Uterus (tissue), 2 donors: Measurements from ENCODE around the gene MLLT6.

Experiments
- POLR2A ChIP-seq, 2 donors: fragments of 450-650 bp; IDR thresholded peaks; one replicate each; pipeline ENCODE4 v1.6.1; 2016; ENCODE audit warnings: antibody characterized with exemption in 2 of 2, mild to moderate bottlenecking in 1 of 2, moderate library complexity in 1 of 2
- TF ChIP-seq, protein P1 (sequence below), 4 experiments: fragments of 200-600 bp in 2 of 4; fragments of 450-650 bp in 2 of 4; sonication (generic) in 2 of 4; IDR thresholded peaks; one replicate each; pipeline ENCODE4 v1.5.1; 2016 to 2019; ENCODE audit warnings: antibody characterized with exemption in 4 of 4, mild to moderate bottlenecking in 2 of 4, moderate library complexity in 1 of 4

DNA sequence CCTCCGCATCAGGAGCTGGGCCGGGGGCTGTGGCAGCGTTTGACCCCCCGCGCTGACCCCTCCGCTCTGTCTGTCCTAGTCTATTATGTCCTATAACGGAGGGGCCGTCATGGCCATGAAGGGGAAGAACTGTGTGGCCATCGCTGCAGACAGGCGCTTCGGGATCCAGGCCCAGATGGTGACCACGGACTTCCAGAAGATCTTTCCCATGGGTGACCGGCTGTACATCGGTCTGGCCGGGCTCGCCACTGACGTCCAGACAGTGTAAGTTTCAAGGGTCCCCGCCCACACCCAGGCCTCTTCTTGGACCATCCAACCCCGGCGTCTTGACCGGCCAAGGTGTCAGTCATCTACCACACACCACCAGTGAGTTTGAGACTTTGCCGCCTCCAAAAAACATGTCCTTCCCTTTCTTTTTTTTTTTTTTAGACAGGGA lies 48.0 kb downstream of the MLLT6 start:
- TF ChIP-seq, protein P1, sequence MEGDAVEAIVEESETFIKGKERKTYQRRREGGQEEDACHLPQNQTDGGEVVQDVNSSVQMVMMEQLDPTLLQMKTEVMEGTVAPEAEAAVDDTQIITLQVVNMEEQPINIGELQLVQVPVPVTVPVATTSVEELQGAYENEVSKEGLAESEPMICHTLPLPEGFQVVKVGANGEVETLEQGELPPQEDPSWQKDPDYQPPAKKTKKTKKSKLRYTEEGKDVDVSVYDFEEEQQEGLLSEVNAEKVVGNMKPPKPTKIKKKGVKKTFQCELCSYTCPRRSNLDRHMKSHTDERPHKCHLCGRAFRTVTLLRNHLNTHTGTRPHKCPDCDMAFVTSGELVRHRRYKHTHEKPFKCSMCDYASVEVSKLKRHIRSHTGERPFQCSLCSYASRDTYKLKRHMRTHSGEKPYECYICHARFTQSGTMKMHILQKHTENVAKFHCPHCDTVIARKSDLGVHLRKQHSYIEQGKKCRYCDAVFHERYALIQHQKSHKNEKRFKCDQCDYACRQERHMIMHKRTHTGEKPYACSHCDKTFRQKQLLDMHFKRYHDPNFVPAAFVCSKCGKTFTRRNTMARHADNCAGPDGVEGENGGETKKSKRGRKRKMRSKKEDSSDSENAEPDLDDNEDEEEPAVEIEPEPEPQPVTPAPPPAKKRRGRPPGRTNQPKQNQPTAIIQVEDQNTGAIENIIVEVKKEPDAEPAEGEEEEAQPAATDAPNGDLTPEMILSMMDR (IDR thresholded peaks at IDR 0.05) = no peak
- TF ChIP-seq POLR2A (IDR thresholded peaks at IDR 0.05) = no peak
